ENCODE measurements around the gene RAB43.
"Not testable (repeated sequence)": the region's sequence is repeated elsewhere in the genome, so short reads cannot be mapped to it uniquely, and the experiment has no call there.

RAB43 gene

DNA sequence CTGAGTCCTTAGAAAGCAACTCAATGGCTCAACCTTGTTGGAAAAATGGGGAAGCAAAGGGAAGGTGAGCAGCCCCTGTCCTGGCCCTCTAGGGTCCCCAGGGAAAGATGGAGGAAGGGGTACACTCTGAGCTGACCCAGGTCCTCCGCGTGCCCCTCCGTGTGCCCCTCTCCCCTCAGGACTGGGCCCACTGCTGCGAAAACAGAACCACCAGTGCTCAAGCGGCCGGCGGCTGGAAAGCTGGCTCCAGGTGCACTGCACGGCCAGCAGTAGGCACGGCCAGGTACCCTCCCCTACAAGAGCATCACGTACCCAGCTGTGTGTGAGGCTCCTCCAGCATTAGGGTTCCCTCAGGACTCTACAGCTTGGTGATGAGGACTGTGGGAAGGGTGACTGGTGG, 26.3 kb downstream of the RAB43 start:
- Histone ChIP-seq H3K23ac (ENCODE audit: low read depth, low read length, poor library complexity) (no peak overlapping the region), H3K79me1 (ENCODE audit: low read depth, low read length) (no peaks in the 10 kb centered on the region), H3K27me3 (ENCODE audit: control insufficient read depth in 3 of 3, insufficient read depth in 3 of 3, low read depth in 1 of 3, low read length in 3 of 3) (no peaks in the 10 kb centered on the region), H3K18ac (ENCODE audit: low read length) (no peak overlapping the region), H3K27ac (replicated peaks; ENCODE audit: low read length) (no peak overlapping the region), H2AK5ac (ENCODE audit: low read depth, low read length) (no peak overlapping the region), H3K4me1 (ENCODE audit: control insufficient read depth in 2 of 2, insufficient read depth in 1 of 2, low read depth in 1 of 2, low read length in 2 of 2) (no peaks in the 10 kb centered on the region), H3K4me2 (ENCODE audit: insufficient read depth, low read length, poor library complexity, severe bottlenecking) (no peak overlapping the region), H3K4ac (ENCODE audit: low read length) (no peak overlapping the region), H4K8ac (ENCODE audit: low read depth, low read length) (no peak overlapping the region), H3K4me3 (ENCODE audit: low read length in 2 of 2) (no peak overlapping the region), H3K9ac (ENCODE audit: low read depth, low read length, poor library complexity) (no peak overlapping the region), H2AFZ (ENCODE audit: low read length) (no peak overlapping the region), H3K36me3 (replicated peaks in 1 of 2; ENCODE audit: control insufficient read depth in 2 of 2, insufficient read depth in 2 of 2, low read length in 2 of 2) (peaks cover 6 to 30% of the 10 kb centered on the region in 2 donors), H4K91ac (ENCODE audit: low read depth, low read length, poor library complexity) (no peak overlapping the region), H3K14ac (ENCODE audit: low read length) (no peak overlapping the region), H2BK15ac (ENCODE audit: low read length) (no peak overlapping the region), H2BK5ac (ENCODE audit: low read length) (no peak overlapping the region), H3K9me3 (replicated peaks in 1 of 2; ENCODE audit: control insufficient read depth in 2 of 2, insufficient read depth in 1 of 2, low read depth in 1 of 2, low read length in 2 of 2) (peaks cover 4 to 6% of the 10 kb centered on the region in 2 donors), H2BK120ac (ENCODE audit: low read depth, low read length) (no peak overlapping the region), H2BK12ac (ENCODE audit: low read length) (no peak overlapping the region)
- no CpG with 5 or more reads among the region's 10 CpGs for WGBS, 2 donors (ENCODE audit: extremely low coverage in 2 of 2, insufficient read length in 2 of 2, insufficient replicate concordance in 1 of 2)
- DNase-seq (ENCODE audit: low spot score), result no peak

DNA sequence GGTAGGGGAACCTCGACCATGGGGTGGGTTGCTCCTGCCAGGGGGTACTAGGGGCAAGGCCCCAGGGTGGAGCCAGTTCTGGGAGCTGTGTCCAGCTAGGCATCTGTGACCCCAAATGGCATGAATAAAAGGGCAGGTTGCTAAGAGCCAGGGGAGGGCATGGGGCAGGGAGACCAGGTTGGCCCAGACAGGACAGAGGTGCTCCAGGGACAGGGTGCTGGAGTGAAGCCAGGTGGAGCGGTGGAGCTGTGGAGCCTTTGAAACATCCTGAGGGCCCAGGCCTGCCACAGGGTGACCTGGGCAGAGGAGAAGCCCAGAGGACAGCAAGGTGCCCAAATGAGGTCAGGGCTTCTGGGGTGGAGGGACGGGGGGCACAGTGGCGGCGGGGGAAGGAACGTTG, 33.3 kb downstream of the RAB43 start:
- H3K27me3 ChIP-seq (ENCODE audit: control insufficient read depth in 3 of 3, insufficient read depth in 3 of 3, low read depth in 1 of 3, low read length in 3 of 3); H2BK5ac ChIP-seq (ENCODE audit: low read length); H3K18ac ChIP-seq (ENCODE audit: low read length); H3K9me3 ChIP-seq (replicated peaks in 1 of 2; ENCODE audit: control insufficient read depth in 2 of 2, insufficient read depth in 1 of 2, low read depth in 1 of 2, low read length in 2 of 2); H3K23ac ChIP-seq (ENCODE audit: low read depth, low read length, poor library complexity); H2BK120ac ChIP-seq (ENCODE audit: low read depth, low read length); H3K27ac ChIP-seq (replicated peaks; ENCODE audit: low read length); DNase-seq (ENCODE audit: low spot score); H2AFZ ChIP-seq (ENCODE audit: low read length); H3K4ac ChIP-seq (ENCODE audit: low read length); H4K91ac ChIP-seq (ENCODE audit: low read depth, low read length, poor library complexity); H2AK5ac ChIP-seq (ENCODE audit: low read depth, low read length); H4K8ac ChIP-seq (ENCODE audit: low read depth, low read length); H3K9ac ChIP-seq (ENCODE audit: low read depth, low read length, poor library complexity); H3K79me1 ChIP-seq (ENCODE audit: low read depth, low read length); H3K4me1 ChIP-seq (ENCODE audit: control insufficient read depth in 2 of 2, insufficient read depth in 1 of 2, low read depth in 1 of 2, low read length in 2 of 2); H3K14ac ChIP-seq (ENCODE audit: low read length); H3K4me2 ChIP-seq (ENCODE audit: insufficient read depth, low read length, poor library complexity, severe bottlenecking); H2BK15ac ChIP-seq (ENCODE audit: low read length); H3K4me3 ChIP-seq (ENCODE audit: low read length in 2 of 2); H2BK12ac ChIP-seq (ENCODE audit: low read length): not testable (repeated sequence)
- peaks cover 0 to 18% of the 10 kb centered on the region in 2 donors for H3K36me3 ChIP-seq (replicated peaks in 1 of 2; ENCODE audit: control insufficient read depth in 2 of 2, insufficient read depth in 2 of 2, low read length in 2 of 2)
- WGBS, 2 donors (ENCODE audit: extremely low coverage in 2 of 2, insufficient read length in 2 of 2, insufficient replicate concordance in 1 of 2), result no CpG with 5 or more reads among the region's 6 CpGs

DNA sequence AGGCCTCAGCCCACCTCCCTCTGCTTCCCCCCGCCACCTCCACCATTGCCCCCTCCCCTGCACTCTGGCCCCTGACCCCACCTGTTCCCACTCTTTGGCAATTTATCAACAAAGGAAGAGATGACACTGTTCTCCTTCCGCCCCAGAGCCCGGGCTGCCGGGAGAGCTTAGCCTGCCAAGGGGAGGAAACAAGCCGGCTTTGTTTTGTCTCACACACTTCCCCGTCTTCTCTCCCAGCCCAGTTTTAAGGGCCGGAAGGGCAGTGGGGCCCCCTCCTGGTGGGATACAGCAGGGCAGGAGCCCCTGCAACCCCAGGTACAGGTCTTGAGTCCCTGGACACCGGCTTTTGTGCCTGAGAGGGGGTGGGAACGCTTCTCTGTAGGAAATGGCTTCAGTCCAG, 33.7 kb downstream of the RAB43 start:
- not testable (repeated sequence) for H2AFZ ChIP-seq (ENCODE audit: low read length); H3K9ac ChIP-seq (ENCODE audit: low read depth, low read length, poor library complexity); H3K4me3 ChIP-seq (ENCODE audit: low read length in 2 of 2); H2BK5ac ChIP-seq (ENCODE audit: low read length); H3K18ac ChIP-seq (ENCODE audit: low read length); H3K27ac ChIP-seq (replicated peaks; ENCODE audit: low read length); H4K8ac ChIP-seq (ENCODE audit: low read depth, low read length); H2BK120ac ChIP-seq (ENCODE audit: low read depth, low read length); H3K9me3 ChIP-seq (replicated peaks in 1 of 2; ENCODE audit: control insufficient read depth in 2 of 2, insufficient read depth in 1 of 2, low read depth in 1 of 2, low read length in 2 of 2); H3K4me2 ChIP-seq (ENCODE audit: insufficient read depth, low read length, poor library complexity, severe bottlenecking); H3K14ac ChIP-seq (ENCODE audit: low read length); H3K79me1 ChIP-seq (ENCODE audit: low read depth, low read length); H3K4me1 ChIP-seq (ENCODE audit: control insufficient read depth in 2 of 2, insufficient read depth in 1 of 2, low read depth in 1 of 2, low read length in 2 of 2); H3K4ac ChIP-seq (ENCODE audit: low read length); H4K91ac ChIP-seq (ENCODE audit: low read depth, low read length, poor library complexity); H3K27me3 ChIP-seq (ENCODE audit: control insufficient read depth in 3 of 3, insufficient read depth in 3 of 3, low read depth in 1 of 3, low read length in 3 of 3); H2AK5ac ChIP-seq (ENCODE audit: low read depth, low read length); H2BK12ac ChIP-seq (ENCODE audit: low read length); H2BK15ac ChIP-seq (ENCODE audit: low read length); H3K23ac ChIP-seq (ENCODE audit: low read depth, low read length, poor library complexity)
- H3K36me3 ChIP-seq (replicated peaks in 1 of 2; ENCODE audit: control insufficient read depth in 2 of 2, insufficient read depth in 2 of 2, low read length in 2 of 2), result peaks cover 0 to 14% of the 10 kb centered on the region in 2 donors
- no CpG with 5 or more reads among the region's 9 CpGs for WGBS, 2 donors (ENCODE audit: extremely low coverage in 2 of 2, insufficient read length in 2 of 2, insufficient replicate concordance in 1 of 2)
- DNase-seq (ENCODE audit: low spot score), result peak; percentile 27

DNA sequence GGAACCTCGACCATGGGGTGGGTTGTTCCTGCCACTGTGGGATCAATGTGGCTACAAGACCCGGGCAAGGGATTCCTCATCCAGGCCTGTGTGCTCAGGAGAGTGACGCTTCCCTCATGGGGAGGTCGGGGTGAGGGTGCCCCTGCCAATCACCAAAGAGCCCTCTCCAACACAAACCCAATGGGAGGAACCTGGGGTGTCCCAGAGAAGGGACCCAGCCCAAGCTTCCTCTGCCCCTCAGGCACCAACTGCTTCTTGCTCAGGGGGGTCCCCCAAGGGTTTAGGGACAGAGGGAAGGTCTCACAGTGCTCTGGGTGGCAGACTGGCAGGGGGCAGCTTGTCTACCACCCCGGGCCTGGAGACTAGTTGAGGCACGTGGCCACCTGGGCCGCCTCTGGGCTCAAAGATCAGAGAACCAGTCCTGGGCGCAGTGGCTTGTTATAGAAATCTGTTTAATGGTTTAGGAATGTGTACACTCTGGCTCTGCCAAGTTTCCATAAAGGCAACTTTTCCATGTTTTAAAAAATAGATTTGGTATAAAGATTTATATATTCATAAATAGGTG, 34.4 kb downstream of the RAB43 start:
- H3K4me1 ChIP-seq (ENCODE audit: control insufficient read depth in 2 of 2, insufficient read depth in 1 of 2, low read depth in 1 of 2, low read length in 2 of 2), result no peaks in the 10 kb centered on the region
- H3K14ac ChIP-seq (ENCODE audit: low read length), result no peak overlapping the region
- no CpG with 5 or more reads among the region's 8 CpGs for WGBS, 2 donors (ENCODE audit: extremely low coverage in 2 of 2, insufficient read length in 2 of 2, insufficient replicate concordance in 1 of 2)
- no peak overlapping the region for H3K4ac ChIP-seq (ENCODE audit: low read length)
- no peak overlapping the region for H4K8ac ChIP-seq (ENCODE audit: low read depth, low read length)
- no peak overlapping the region for H2BK5ac ChIP-seq (ENCODE audit: low read length)
- no peak overlapping the region for H2BK120ac ChIP-seq (ENCODE audit: low read depth, low read length)
- H3K18ac ChIP-seq (ENCODE audit: low read length), result peak overlapping the region; percentile 9
- no peak overlapping the region for H3K9ac ChIP-seq (ENCODE audit: low read depth, low read length, poor library complexity)
- no peak overlapping the region for H3K23ac ChIP-seq (ENCODE audit: low read depth, low read length, poor library complexity)
- no peak overlapping the region for H2BK15ac ChIP-seq (ENCODE audit: low read length)
- H2AFZ ChIP-seq (ENCODE audit: low read length), result no peak overlapping the region
- H2AK5ac ChIP-seq (ENCODE audit: low read depth, low read length), result peak overlapping the region; percentile 57
- H4K91ac ChIP-seq (ENCODE audit: low read depth, low read length, poor library complexity), result no peak overlapping the region
- H2BK12ac ChIP-seq (ENCODE audit: low read length), result no peak overlapping the region
- H3K36me3 ChIP-seq (replicated peaks in 1 of 2; ENCODE audit: control insufficient read depth in 2 of 2, insufficient read depth in 2 of 2, low read length in 2 of 2), result peaks cover 0 to 12% of the 10 kb centered on the region in 2 donors
- no peaks in the 10 kb centered on the region for H3K27me3 ChIP-seq (ENCODE audit: control insufficient read depth in 3 of 3, insufficient read depth in 3 of 3, low read depth in 1 of 3, low read length in 3 of 3)
- DNase-seq (ENCODE audit: low spot score), result no peak
- H3K4me3 ChIP-seq (ENCODE audit: low read length in 2 of 2), result no peak overlapping the region
- H3K4me2 ChIP-seq (ENCODE audit: insufficient read depth, low read length, poor library complexity, severe bottlenecking), result no peak overlapping the region
- no peak overlapping the region for H3K27ac ChIP-seq (replicated peaks; ENCODE audit: low read length)
- no peaks in the 10 kb centered on the region for H3K9me3 ChIP-seq (replicated peaks in 1 of 2; ENCODE audit: control insufficient read depth in 2 of 2, insufficient read depth in 1 of 2, low read depth in 1 of 2, low read length in 2 of 2)
- no peaks in the 10 kb centered on the region for H3K79me1 ChIP-seq (ENCODE audit: low read depth, low read length)
